ENCODE data around the gene SUN1. TPM values are rescaled to one million over a fixed set of nuclear protein-coding genes. Genes with fewer than 3 reads are reported as not detected.

SUN1 gene
- polyA plus RNA-seq, 1 of the 3 experiments (the other 2 are of a cell fraction): 369 TPM

DNA sequence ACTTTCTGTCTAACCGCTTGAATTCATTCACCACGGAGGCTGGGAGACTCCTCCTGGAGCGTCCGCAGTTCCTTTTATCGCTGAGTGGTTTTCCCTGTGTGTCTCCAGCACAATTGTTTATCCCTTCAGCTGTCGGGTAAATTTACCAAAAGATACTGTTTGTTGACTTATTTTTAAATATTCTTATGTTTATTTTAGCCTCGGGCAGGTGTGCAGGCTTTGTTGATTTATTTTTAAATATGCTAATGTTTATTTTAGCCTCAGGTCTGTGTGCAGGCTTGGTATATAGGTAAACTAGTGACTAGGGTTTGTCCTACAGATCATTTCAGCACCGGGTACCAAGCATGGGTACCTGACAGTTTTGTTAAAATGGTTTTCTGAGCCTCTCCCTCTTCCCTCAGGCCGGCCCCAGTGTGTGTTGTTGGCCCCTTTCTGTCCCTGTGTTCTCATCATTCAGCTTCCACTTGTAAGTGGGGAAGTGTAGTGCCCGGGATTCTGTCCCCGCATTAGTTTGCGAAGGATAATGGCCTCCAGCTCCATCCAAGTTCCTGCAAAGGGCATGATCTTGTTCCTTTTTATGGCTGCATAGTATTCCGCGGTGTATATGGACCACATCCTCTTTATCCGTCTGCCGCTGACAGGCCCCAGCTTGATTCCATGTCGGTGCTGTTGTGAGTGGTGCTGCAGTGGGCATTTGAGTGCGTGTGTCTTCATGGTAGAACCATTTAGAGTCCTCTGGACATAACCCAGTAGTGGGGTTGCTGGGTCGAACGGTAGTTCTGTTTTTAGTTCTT, 49.4 kb downstream of the SUN1 start:
- H3K27ac ChIP-seq (ENCODE audit: low read depth in 2 of 2, low read length in 1 of 2): no peak overlapping the region
- 95% methylated on average over 20 of the region's 20 CpGs for WGBS (ENCODE audit: low lambda C conversion rate)
- H2AFZ ChIP-seq (ENCODE audit: low read depth): no peak overlapping the region
- H3K9ac ChIP-seq: no peak overlapping the region
- H3F3A ChIP-seq (replicated peaks; ENCODE audit: insufficient read depth): peaks cover 4% of the 10 kb centered on the region
- H3K79me2 ChIP-seq (ENCODE audit: insufficient read depth): peaks cover 98% of the 10 kb centered on the region
- no peaks in the 10 kb centered on the region for H3K27me3 ChIP-seq (ENCODE audit: insufficient read depth)
- POLR2A ChIA-PET: no interaction called here
- TF ChIP-seq MEF2A (IDR thresholded peaks at IDR 0.05; ENCODE audit: borderline replicate concordance, low read depth) (no peak), FOSL2 (IDR thresholded peaks at IDR 0.05; ENCODE audit: borderline replicate concordance, low read depth) (no peak), GATA2 (CRISPR knock-in tag; IDR thresholded peaks at IDR 0.05) (no peak), RCOR1 (IDR thresholded peaks at IDR 0.05; ENCODE audit: low read length) (no peak), EZH2phosphoT487 (IDR thresholded peaks at IDR 0.05; ENCODE audit: borderline replicate concordance, low read depth) (no peak), YY1 (IDR thresholded peaks at IDR 0.05; ENCODE audit: low read depth) (no peak), RAD21 (IDR thresholded peaks at IDR 0.05; ENCODE audit: low read length) (no peak), EP300 (IDR thresholded peaks at IDR 0.05; ENCODE audit: borderline replicate concordance in 1 of 2, low read depth in 1 of 2, low read length in 1 of 2) (no peak), RFX5 (IDR thresholded peaks at IDR 0.05; ENCODE audit: low read length) (no peak), NRF1 (IDR thresholded peaks at IDR 0.05; ENCODE audit: low read depth, low read length) (no peak), TAF1 (IDR thresholded peaks at IDR 0.05; ENCODE audit: borderline replicate concordance, low read depth, low read length) (no peak), GABPA (IDR thresholded peaks at IDR 0.05; ENCODE audit: low read depth) (no peak), RXRA (IDR thresholded peaks at IDR 0.05; ENCODE audit: borderline replicate concordance, low read depth) (no peak), CHD2 (IDR thresholded peaks at IDR 0.05; ENCODE audit: low read length, partially characterized antibody) (no peak), MXI1 (IDR thresholded peaks at IDR 0.05; ENCODE audit: low read depth, low read length) (no peak)
- TF ChIP-seq, protein P1, sequence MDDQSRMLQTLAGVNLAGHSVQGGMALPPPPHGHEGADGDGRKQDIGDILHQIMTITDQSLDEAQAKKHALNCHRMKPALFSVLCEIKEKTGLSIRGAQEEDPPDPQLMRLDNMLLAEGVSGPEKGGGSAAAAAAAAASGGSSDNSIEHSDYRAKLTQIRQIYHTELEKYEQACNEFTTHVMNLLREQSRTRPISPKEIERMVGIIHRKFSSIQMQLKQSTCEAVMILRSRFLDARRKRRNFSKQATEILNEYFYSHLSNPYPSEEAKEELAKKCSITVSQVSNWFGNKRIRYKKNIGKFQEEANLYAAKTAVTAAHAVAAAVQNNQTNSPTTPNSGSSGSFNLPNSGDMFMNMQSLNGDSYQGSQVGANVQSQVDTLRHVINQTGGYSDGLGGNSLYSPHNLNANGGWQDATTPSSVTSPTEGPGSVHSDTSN (IDR thresholded peaks at IDR 0.05): no peak
- TF ChIP-seq, protein P2, sequence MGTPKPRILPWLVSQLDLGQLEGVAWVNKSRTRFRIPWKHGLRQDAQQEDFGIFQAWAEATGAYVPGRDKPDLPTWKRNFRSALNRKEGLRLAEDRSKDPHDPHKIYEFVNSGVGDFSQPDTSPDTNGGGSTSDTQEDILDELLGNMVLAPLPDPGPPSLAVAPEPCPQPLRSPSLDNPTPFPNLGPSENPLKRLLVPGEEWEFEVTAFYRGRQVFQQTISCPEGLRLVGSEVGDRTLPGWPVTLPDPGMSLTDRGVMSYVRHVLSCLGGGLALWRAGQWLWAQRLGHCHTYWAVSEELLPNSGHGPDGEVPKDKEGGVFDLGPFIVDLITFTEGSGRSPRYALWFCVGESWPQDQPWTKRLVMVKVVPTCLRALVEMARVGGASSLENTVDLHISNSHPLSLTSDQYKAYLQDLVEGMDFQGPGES (IDR thresholded peaks at IDR 0.05; ENCODE audit: low read depth, low read length): no peak
- TF ChIP-seq, protein P3, sequence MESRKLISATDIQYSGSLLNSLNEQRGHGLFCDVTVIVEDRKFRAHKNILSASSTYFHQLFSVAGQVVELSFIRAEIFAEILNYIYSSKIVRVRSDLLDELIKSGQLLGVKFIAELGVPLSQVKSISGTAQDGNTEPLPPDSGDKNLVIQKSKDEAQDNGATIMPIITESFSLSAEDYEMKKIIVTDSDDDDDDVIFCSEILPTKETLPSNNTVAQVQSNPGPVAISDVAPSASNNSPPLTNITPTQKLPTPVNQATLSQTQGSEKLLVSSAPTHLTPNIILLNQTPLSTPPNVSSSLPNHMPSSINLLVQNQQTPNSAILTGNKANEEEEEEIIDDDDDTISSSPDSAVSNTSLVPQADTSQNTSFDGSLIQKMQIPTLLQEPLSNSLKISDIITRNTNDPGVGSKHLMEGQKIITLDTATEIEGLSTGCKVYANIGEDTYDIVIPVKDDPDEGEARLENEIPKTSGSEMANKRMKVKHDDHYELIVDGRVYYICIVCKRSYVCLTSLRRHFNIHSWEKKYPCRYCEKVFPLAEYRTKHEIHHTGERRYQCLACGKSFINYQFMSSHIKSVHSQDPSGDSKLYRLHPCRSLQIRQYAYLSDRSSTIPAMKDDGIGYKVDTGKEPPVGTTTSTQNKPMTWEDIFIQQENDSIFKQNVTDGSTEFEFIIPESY (IDR thresholded peaks at IDR 0.05; ENCODE audit: borderline replicate concordance, low read depth): no peak
- TF ChIP-seq, protein P4, sequence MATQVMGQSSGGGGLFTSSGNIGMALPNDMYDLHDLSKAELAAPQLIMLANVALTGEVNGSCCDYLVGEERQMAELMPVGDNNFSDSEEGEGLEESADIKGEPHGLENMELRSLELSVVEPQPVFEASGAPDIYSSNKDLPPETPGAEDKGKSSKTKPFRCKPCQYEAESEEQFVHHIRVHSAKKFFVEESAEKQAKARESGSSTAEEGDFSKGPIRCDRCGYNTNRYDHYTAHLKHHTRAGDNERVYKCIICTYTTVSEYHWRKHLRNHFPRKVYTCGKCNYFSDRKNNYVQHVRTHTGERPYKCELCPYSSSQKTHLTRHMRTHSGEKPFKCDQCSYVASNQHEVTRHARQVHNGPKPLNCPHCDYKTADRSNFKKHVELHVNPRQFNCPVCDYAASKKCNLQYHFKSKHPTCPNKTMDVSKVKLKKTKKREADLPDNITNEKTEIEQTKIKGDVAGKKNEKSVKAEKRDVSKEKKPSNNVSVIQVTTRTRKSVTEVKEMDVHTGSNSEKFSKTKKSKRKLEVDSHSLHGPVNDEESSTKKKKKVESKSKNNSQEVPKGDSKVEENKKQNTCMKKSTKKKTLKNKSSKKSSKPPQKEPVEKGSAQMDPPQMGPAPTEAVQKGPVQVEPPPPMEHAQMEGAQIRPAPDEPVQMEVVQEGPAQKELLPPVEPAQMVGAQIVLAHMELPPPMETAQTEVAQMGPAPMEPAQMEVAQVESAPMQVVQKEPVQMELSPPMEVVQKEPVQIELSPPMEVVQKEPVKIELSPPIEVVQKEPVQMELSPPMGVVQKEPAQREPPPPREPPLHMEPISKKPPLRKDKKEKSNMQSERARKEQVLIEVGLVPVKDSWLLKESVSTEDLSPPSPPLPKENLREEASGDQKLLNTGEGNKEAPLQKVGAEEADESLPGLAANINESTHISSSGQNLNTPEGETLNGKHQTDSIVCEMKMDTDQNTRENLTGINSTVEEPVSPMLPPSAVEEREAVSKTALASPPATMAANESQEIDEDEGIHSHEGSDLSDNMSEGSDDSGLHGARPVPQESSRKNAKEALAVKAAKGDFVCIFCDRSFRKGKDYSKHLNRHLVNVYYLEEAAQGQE (IDR thresholded peaks at IDR 0.05; ENCODE audit: low read depth, low read length): no peak
- H3K4me3 ChIP-seq (ENCODE audit: low read depth in 2 of 2, low read length in 1 of 2): no peak overlapping the region
- CTCF ChIA-PET: interaction anchor here (1.5 to 1.7 kb wide), 2 partner anchors 8 to 94 kb away, joined by 5 to 6 read pairs; no protein-coding TSS in a partner anchor
- H3K9me2 ChIP-seq: no peaks in the 10 kb centered on the region
- peaks cover 11 to 15% of the 10 kb centered on the region in 2 experiments; a peak in 1 of 4 replicates for H3K4me1 ChIP-seq (ENCODE audit: control insufficient read depth in 1 of 2, insufficient read depth in 2 of 2, low read depth in 1 of 2, low read length in 1 of 2)
- no peak for DNase-seq
- no peaks in the 10 kb centered on the region for H3K9me3 ChIP-seq
- no peak overlapping the region for H3K4me2 ChIP-seq
- H3K36me3 ChIP-seq (replicated peaks in 1 of 2; ENCODE audit: control insufficient read depth in 1 of 2, insufficient read depth in 2 of 2, low read length in 1 of 2): peaks cover 11 to 15% of the 10 kb centered on the region in 2 experiments
- H4K20me1 ChIP-seq (ENCODE audit: insufficient read depth): peaks cover 87% of the 10 kb centered on the region
